ENCODE results near the gene SMOC2. TPM values are rescaled to one million over a fixed set of nuclear protein-coding genes. Genes with fewer than 3 reads are reported as not detected.

Gene SMOC2
- total RNA-seq, 4 donors from 2014 or later = 45.8 to 382 (median 160) TPM

- no peak for TF ChIP-seq POLR2A (IDR thresholded peaks at IDR 0.05)
- TF ChIP-seq CTCF (IDR thresholded peaks at IDR 0.05) = no peak
- no peak for TF ChIP-seq EP300 (IDR thresholded peaks at IDR 0.05)
- no peak overlapping the region for H3K27ac ChIP-seq
- H3K36me3 ChIP-seq = no peaks in the 10 kb centered on the region
- WGBS, 2 donors (ENCODE audit: low coverage in 1 of 2) = 65 to 90% methylated on average over 4 to 10 of the region's 18 CpGs
- no peaks in the 10 kb centered on the region for H3K27me3 ChIP-seq
- ATAC-seq = no peak
- peaks cover 7 to 60% (median 15%) of the 10 kb centered on the region in 3 donors for H3K4me1 ChIP-seq
- H3K9me3 ChIP-seq = no peaks in the 10 kb centered on the region
- H3K4me3 ChIP-seq = no peak overlapping the region
These were observed 88.2 kb downstream of the SMOC2 start for GRCh38 chr6:168529214-168529613.

GRCh38 chr6:168530653-168531071 lies 89.7 kb downstream of the SMOC2 start:
- no peaks in the 10 kb centered on the region for H3K27me3 ChIP-seq
- peaks cover 7 to 64% (median 15%) of the 10 kb centered on the region in 3 donors for H3K4me1 ChIP-seq
- H3K27ac ChIP-seq = no peak overlapping the region
- no peak overlapping the region for H3K4me3 ChIP-seq
- no peak for TF ChIP-seq EP300 (IDR thresholded peaks at IDR 0.05)
- no peak for TF ChIP-seq POLR2A (IDR thresholded peaks at IDR 0.05)
- TF ChIP-seq POLR2AphosphoS5 (IDR thresholded peaks at IDR 0.05) = no peak
- no peak for TF ChIP-seq CTCF (IDR thresholded peaks at IDR 0.05)
- WGBS, 2 donors (ENCODE audit: low coverage in 1 of 2) = 87 to 89% methylated on average over 3 to 5 of the region's 12 CpGs
- no peaks in the 10 kb centered on the region for H3K36me3 ChIP-seq
- no peaks in the 10 kb centered on the region for H3K9me3 ChIP-seq
- no peak for ATAC-seq

- WGBS, 2 donors (ENCODE audit: low coverage in 1 of 2) = 69 to 100% methylated on average over 1 to 4 of the region's 5 CpGs
- peaks cover 7 to 65% (median 24%) of the 10 kb centered on the region in 3 donors for H3K4me1 ChIP-seq
- TF ChIP-seq EP300 (IDR thresholded peaks at IDR 0.05) (no peak), POLR2AphosphoS5 (IDR thresholded peaks at IDR 0.05) (no peak), CTCF (IDR thresholded peaks at IDR 0.05) (no peak), POLR2A (IDR thresholded peaks at IDR 0.05) (no peak)
These were observed 91.1 kb downstream of the SMOC2 start for GRCh38 chr6:168532070-168532469.

GRCh38 chr6:168533414-168533813 lies 92.4 kb downstream of the SMOC2 start:
- H3K27ac ChIP-seq = peak overlapping the region in 2 of 4 donors; percentile 40 to 80
- H3K4me3 ChIP-seq = no peak overlapping the region
- H3K4me1 ChIP-seq = peaks cover 0 to 66% (median 24%) of the 10 kb centered on the region in 3 donors
- 21% methylated on average over 4 of the region's 4 CpGs; no CpG with 5 or more reads in 1 of the 2 donors for WGBS, 2 donors (ENCODE audit: low coverage in 1 of 2)
- TF ChIP-seq POLR2AphosphoS5 (IDR thresholded peaks at IDR 0.05) = peak; percentile 59
- TF ChIP-seq CTCF (IDR thresholded peaks at IDR 0.05) = no peak
- ATAC-seq = no peak
- H3K9me3 ChIP-seq = no peaks in the 10 kb centered on the region
- H3K36me3 ChIP-seq = no peaks in the 10 kb centered on the region
- no peaks in the 10 kb centered on the region for H3K27me3 ChIP-seq

More at GRCh38 chr6:168532070-168532469, 91.1 kb downstream of the SMOC2 start:
- H3K4me3 ChIP-seq = no peak overlapping the region
- no peaks in the 10 kb centered on the region for H3K9me3 ChIP-seq
- ATAC-seq = no peak
- no peaks in the 10 kb centered on the region for H3K36me3 ChIP-seq
- peak overlapping the region in 2 of 4 donors; percentile 40 to 80 for H3K27ac ChIP-seq
- no peaks in the 10 kb centered on the region for H3K27me3 ChIP-seq

- WGBS, 2 donors (ENCODE audit: low coverage in 1 of 2) = 77 to 81% methylated on average over 6 of the region's 6 CpGs
- no peaks in the 10 kb centered on the region for H3K36me3 ChIP-seq
- peak overlapping the region in 2 of 4 donors; percentile 40 to 80 for H3K27ac ChIP-seq
- no peak for ATAC-seq
- no peak overlapping the region for H3K4me3 ChIP-seq
- peaks cover 0 to 57% (median 22%) of the 10 kb centered on the region in 3 donors for H3K4me1 ChIP-seq
- H3K9me3 ChIP-seq = no peaks in the 10 kb centered on the region
- no peak for TF ChIP-seq POLR2AphosphoS5 (IDR thresholded peaks at IDR 0.05)
- TF ChIP-seq CTCF (IDR thresholded peaks at IDR 0.05) = no peak
- no peak for TF ChIP-seq EP300 (IDR thresholded peaks at IDR 0.05)
- TF ChIP-seq POLR2A (IDR thresholded peaks at IDR 0.05) = no peak
- no peaks in the 10 kb centered on the region for H3K27me3 ChIP-seq
These were observed 93.3 kb downstream of the SMOC2 start for GRCh38 chr6:168534265-168534664.
